DMS114 treated with DMSO at 0.1 percent for 48 hours (cell line): ENCODE data around the gene CMIP.
"Not testable (repeated sequence)": the region's sequence is repeated elsewhere in the genome, so short reads cannot be mapped to it uniquely, and the experiment has no call there.

Experiments used
- DNase-seq: peaks from one replicate; lab custom pipeline; 2025; ENCODE audit not compliant: unreplicated experiment; lab: John Stamatoyannopoulos, UW

Gene CMIP

GRCh38 chr16:81564421-81564911 lies 119.9 kb downstream of the CMIP start:
- no peak for DNase-seq

- no peak for DNase-seq
Observed at GRCh38 chr16:81565321-81566028, 120.9 kb downstream of the CMIP start.

- no peak for DNase-seq
Observed at GRCh38 chr16:81566086-81567007, 121.7 kb downstream of the CMIP start.

- no peak for DNase-seq
Observed at GRCh38 chr16:81567087-81567486, 122.5 kb downstream of the CMIP start.

GRCh38 chr16:81567987-81568748 lies 123.6 kb downstream of the CMIP start:
- DNase-seq = no peak

GRCh38 chr16:81568749-81569087 lies 124.1 kb downstream of the CMIP start:
- DNase-seq = no peak

DNA sequence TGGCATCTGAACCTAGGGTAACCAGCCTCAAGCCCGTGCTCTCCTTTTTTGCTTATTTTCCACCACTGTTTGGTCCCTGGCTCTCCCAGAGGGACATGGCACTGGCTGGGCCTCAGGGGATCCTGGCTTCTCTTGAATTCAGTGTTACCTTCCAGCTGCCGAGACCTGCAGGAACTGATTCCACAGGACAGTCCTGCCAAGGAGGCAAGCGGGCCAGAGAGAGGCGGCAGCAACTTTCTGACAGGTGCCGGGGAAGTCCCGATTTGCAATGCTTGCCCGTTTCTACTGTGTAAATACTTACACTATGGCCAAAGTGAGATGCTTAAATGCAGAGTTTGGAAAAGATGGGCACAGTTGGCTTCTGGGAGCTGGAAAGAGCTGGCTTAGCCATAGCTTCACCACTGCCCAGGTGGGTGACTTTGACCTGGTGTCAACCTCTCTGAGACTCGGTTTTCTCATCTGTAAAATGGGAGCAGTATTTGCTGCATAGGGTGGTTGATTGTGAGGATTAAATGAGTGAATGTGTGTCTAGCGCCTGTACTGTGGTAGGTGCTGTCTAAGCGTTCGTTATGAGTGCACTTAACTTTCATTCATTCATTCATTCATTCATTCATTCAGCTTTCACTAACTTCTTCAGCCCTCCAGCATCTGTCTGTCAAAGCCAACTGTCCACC lies 124.9 kb downstream of the CMIP start:
- no peak for DNase-seq

DNA sequence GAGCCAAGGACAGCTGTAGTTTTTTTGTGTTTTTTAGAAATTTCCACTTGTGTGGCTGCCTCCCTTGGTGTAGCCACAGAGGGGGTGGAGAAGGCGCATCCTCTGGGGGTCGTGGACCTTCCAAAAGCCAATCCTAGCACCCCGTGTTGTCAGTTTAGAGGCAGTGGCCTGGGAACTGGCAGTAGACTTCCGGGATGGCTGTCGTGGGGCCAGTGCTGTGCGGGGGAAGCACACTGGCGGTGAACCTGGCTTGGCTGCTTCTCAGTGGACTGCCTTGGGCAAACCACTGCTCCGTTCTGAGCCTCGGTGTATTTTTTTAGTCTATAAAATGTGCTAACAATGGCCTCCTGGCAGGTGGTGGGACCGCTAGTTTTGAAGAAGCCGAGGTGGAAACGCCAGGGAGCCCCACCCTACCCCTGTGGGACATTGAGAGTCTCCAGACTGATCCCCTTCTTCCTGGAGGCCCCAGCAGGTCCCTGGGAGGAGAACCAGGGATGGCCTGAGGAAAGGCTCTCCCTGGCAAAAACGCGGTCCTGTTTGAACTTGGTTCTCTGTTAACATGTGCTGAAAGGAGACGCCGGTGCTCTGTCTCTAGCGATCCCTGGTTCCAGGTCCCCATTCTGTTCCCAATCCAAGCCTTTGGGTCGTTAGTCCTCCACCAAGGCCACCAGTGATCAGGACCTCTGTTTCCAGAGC lies 125.7 kb downstream of the CMIP start:
- no peak for DNase-seq

GRCh38 chr16:81571175-81571574 lies 126.6 kb downstream of the CMIP start:
- DNase-seq = no peak

- no peak for DNase-seq
Observed at GRCh38 chr16:81571592-81572385, 127.2 kb downstream of the CMIP start.

DNA sequence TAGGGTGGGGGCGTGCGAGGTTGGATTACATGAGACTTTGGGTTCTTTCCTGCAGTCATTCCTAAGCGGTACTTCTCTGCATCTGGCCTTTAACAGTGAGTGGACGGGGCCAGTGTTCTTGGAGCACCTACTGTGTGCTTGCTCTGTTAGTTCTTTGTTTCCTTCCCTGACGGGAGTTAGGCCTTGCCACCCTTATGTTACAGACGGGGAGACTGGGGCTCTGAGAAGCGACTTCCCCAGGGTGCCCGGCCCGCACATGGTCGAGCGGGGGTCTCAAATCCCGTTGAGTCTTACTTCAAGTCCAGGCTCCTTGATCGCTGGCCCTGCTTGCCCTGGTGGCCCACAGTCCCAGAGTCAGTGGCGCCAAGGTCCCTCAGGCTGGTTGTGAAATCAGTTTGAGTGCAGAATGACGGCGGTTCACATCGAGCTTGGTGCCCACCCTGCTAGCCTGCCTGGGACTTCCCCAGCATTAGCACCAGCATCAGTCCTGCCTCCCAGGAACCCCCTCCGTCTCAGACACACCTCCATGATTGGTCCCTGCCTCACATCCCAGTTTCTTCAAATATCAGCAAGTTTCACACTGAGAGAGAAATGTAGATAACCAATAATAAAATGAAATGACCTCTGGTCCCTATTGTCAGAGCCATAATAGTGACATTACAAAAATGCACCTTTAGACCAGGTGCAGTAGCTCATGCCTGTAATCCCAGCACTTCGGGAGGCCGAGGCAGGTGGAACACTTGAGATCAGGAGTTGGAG lies 128.0 kb downstream of the CMIP start:
- DNase-seq = no peak

- DNase-seq = no peak
Observed at GRCh38 chr16:81573533-81574020, 129.0 kb downstream of the CMIP start.

- no peak for DNase-seq
Observed at GRCh38 chr16:81574168-81574567, 129.6 kb downstream of the CMIP start.

- no peak for DNase-seq
Observed at GRCh38 chr16:81575307-81575706, 130.7 kb downstream of the CMIP start.

DNA sequence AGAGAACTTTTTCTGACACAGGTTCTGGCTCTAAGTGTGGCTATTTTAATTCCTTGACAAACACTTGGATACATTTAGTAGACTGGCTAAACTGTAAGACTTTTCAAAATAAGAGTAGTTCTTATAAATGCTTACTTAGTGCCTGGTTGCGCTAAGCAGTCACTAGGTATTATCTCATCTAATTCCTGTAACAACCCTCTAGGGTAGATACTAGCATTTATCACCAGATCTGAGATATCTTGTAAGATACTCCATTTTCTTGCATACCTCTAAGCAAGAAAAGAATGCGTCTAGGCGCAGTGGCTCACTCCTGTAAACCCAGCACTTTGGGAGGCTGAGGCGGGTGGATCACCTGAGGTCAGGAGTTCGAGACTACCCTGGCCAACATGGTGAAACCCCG lies 131.2 kb downstream of the CMIP start:
- DNase-seq = no peak

GRCh38 chr16:81576696-81577095 lies 132.1 kb downstream of the CMIP start:
- DNase-seq = no peak

DNA sequence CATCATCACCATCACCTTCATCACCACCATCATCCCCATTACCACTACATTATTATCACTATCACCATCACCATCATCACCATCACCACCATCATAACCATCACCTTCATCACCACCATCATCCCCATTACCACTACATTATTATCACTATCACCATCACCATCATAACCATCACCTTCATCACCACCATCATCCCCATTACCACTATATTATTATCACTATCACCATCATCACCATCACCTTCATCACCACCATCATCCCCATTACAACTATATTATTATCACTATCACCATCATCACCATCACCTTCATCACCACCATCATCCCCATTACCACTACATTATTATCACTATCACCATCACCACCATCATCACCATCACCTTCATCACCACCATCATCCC lies 132.7 kb downstream of the CMIP start:
- not testable (repeated sequence) for DNase-seq

GRCh38 chr16:81578076-81578475 lies 133.5 kb downstream of the CMIP start:
- DNase-seq = no peak
